HG03439 (cell line): ENCODE data around the gene IL21R.
"Not testable (repeated sequence)": the region's sequence is repeated elsewhere in the genome, so short reads cannot be mapped to it uniquely, and the experiment has no call there.

Experiments used
- ATAC-seq: cut with Tn5 transposase; IDR thresholded peaks from one replicate; pipeline ENCODE4 v1.9.1; 2021; ENCODE audit warnings: mild to moderate bottlenecking, moderate library complexity; ENCODE audit not compliant: unreplicated experiment

Gene IL21R

GRCh38 chr16:27400751-27401620 is 988 bp upstream of the IL21R start:
- ATAC-seq, result no peak

- ATAC-seq, result no peak
Measured at GRCh38 chr16:27402569-27402963, 592 bp downstream of the IL21R start.

- ATAC-seq, result no peak
Measured at GRCh38 chr16:27402964-27403600, 1.1 kb downstream of the IL21R start.

- ATAC-seq, result no peak
Measured at GRCh38 chr16:27403601-27403992, 1.6 kb downstream of the IL21R start.

GRCh38 chr16:27404163-27404823 is 2.3 kb downstream of the IL21R start:
- ATAC-seq, result no peak

GRCh38 chr16:27405546-27406451 is 3.8 kb downstream of the IL21R start:
- no peak for ATAC-seq

GRCh38 chr16:27406511-27407128 is 4.6 kb downstream of the IL21R start:
- ATAC-seq, result no peak

- no peak for ATAC-seq
Measured at GRCh38 chr16:27407133-27407532, 5.2 kb downstream of the IL21R start.

- peak; percentile 33 for ATAC-seq
Measured at GRCh38 chr16:27408012-27408601, 6.1 kb downstream of the IL21R start.

- ATAC-seq, result peak; percentile 29
Measured at GRCh38 chr16:27408602-27409031, 6.6 kb downstream of the IL21R start.

- not testable (repeated sequence) for ATAC-seq
Measured at GRCh38 chr16:27409958-27410357, 8.0 kb downstream of the IL21R start.

GRCh38 chr16:27410761-27411160 is 8.8 kb downstream of the IL21R start:
- ATAC-seq, result no peak

GRCh38 chr16:27413956-27414355 is 12.0 kb downstream of the IL21R start:
- ATAC-seq, result no peak

GRCh38 chr16:27414788-27415431 is 12.9 kb downstream of the IL21R start:
- no peak for ATAC-seq

GRCh38 chr16:27417047-27417671 is 15.2 kb downstream of the IL21R start:
- no peak for ATAC-seq

GRCh38 chr16:27421961-27422740 is 20.2 kb downstream of the IL21R start:
- no peak for ATAC-seq

- ATAC-seq, result no peak
Measured at GRCh38 chr16:27424772-27425498, 23.0 kb downstream of the IL21R start.
